ENCODE measurements around the gene HS3ST5. TPM values are rescaled to one million over a fixed set of nuclear protein-coding genes. Genes with fewer than 3 reads are reported as not detected.

Gene HS3ST5
- total and polyA plus RNA-seq, 2 donors from 2014 or later = 0.09 TPM; not detected in 1

DNA sequence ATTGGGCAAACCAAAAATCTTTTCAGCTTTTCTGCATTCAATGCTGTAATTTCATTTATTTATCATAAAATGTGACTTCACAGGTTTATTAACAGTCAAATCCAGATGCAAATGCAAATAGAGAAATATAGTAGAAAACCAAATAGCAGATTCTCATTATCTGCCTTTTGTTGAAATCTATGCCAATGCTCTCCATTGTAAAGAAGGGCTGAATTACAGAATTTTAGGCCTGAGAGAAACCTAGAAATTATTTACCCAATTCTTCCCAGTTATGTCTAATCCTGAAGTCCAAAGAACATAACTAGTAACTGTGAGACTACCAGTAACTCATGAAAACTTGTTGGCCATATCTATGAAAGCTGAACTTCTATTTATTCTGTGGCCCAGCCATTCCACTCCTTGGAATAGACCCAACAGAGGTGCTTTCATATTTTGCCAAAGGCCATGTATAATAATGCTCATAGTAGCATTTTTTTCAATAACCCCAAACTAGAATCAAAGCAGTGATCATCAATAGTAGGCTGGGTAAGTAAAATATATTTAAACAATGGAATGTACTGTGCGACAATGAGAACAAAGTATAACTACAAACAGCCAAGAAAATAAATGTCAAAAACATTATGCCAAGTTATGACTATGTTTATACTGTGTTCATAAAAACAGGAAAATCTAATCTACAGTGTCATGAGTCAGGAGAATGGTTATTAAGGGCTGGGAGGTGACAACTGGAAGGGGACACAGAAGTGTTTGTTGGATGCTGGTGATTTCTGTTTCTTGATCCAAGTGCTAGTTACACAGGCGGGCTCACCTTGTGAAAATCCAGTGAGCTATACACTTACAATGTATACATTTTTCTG is 183.8 kb downstream of the HS3ST5 start:
- FAIRE-seq (peak; percentile 49), DNase-seq (no peak)
- H3K36me3 ChIP-seq (ENCODE audit: control insufficient read depth in 2 of 3, insufficient read depth in 3 of 3, low read length in 3 of 3) = no peaks in the 10 kb centered on the region
- H3K4me3 ChIP-seq (ENCODE audit: low read length in 3 of 3) = no peak overlapping the region
- no peaks in the 10 kb centered on the region for H3K9me3 ChIP-seq (ENCODE audit: control insufficient read depth in 2 of 3, insufficient read depth in 1 of 3, low read length in 3 of 3)
- intact Hi-C loops (cut with DNase I) = no loop called here
- TF ChIP-seq, protein P1, sequence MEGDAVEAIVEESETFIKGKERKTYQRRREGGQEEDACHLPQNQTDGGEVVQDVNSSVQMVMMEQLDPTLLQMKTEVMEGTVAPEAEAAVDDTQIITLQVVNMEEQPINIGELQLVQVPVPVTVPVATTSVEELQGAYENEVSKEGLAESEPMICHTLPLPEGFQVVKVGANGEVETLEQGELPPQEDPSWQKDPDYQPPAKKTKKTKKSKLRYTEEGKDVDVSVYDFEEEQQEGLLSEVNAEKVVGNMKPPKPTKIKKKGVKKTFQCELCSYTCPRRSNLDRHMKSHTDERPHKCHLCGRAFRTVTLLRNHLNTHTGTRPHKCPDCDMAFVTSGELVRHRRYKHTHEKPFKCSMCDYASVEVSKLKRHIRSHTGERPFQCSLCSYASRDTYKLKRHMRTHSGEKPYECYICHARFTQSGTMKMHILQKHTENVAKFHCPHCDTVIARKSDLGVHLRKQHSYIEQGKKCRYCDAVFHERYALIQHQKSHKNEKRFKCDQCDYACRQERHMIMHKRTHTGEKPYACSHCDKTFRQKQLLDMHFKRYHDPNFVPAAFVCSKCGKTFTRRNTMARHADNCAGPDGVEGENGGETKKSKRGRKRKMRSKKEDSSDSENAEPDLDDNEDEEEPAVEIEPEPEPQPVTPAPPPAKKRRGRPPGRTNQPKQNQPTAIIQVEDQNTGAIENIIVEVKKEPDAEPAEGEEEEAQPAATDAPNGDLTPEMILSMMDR (IDR thresholded peaks at IDR 0.05; ENCODE audit: borderline replicate concordance, extremely low read depth, insufficient read depth) = no peak
- H3K27ac ChIP-seq (ENCODE audit: low read depth in 2 of 2, low read length in 2 of 2) = no peak overlapping the region
- no peak overlapping the region for H3K9ac ChIP-seq (ENCODE audit: low read length in 3 of 3)
- H3K27me3 ChIP-seq (ENCODE audit: control insufficient read depth, insufficient read depth, low read length) = no peaks in the 10 kb centered on the region
- no peaks in the 10 kb centered on the region for H3K4me1 ChIP-seq (ENCODE audit: control insufficient read depth in 2 of 3, insufficient read depth in 2 of 3, low read depth in 1 of 3, low read length in 3 of 3)

DNA sequence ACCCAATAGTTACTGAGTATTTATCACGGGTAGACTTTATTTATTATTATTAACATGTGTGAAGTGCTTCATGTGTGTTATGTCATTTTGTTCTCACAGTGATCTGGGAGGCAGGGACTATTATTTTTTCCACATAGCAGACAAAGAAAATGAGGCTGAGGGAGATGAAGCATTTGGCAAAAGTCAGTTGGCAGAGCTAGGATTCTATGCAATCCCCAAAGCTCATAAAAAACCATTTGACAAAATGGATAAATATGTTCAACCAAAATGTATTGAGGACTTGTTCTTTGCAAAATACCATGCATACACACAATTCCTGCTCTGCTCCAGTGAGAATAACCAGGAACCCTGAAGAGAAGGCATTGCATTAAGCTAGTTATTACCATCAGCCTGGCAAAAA is 184.4 kb downstream of the HS3ST5 start:
- Histone ChIP-seq H3K4me3 (ENCODE audit: low read length in 3 of 3) (no peak overlapping the region), H3K9ac (ENCODE audit: low read length in 3 of 3) (no peak overlapping the region), H3K4me1 (ENCODE audit: control insufficient read depth in 2 of 3, insufficient read depth in 2 of 3, low read depth in 1 of 3, low read length in 3 of 3) (no peaks in the 10 kb centered on the region), H3K27me3 (ENCODE audit: control insufficient read depth, insufficient read depth, low read length) (no peaks in the 10 kb centered on the region), H3K27ac (ENCODE audit: low read depth in 2 of 2, low read length in 2 of 2) (no peak overlapping the region), H3K9me3 (ENCODE audit: control insufficient read depth in 2 of 3, insufficient read depth in 1 of 3, low read length in 3 of 3) (no peaks in the 10 kb centered on the region), H3K36me3 (ENCODE audit: control insufficient read depth in 2 of 3, insufficient read depth in 3 of 3, low read length in 3 of 3) (no peaks in the 10 kb centered on the region)
- FAIRE-seq (no peak), DNase-seq (no peak)
- TF ChIP-seq, protein P1 (IDR thresholded peaks at IDR 0.05; ENCODE audit: borderline replicate concordance, extremely low read depth, insufficient read depth) = no peak
- intact Hi-C loops (cut with DNase I) = no loop called here

DNA sequence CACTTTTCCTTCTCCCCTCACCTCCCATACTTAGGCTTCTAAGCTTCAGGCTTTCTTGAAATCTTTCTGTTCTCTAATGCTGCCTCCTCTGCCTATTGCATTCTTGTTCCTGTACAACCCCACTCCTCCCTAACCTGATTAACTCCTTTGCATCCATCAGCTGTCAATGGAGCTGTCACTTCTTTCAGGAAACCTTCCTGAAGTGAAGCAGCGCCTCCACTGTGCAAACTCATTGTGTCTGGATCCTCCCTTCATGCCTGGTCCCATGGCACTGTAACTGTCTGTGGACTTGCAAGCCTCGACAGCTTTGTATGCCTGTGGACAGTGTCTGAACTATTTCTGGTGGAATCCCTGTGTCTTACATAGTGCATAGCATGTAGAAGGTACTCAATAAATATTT is 185.0 kb downstream of the HS3ST5 start:
- Histone ChIP-seq H3K4me3 (ENCODE audit: low read length in 3 of 3) (no peak overlapping the region), H3K36me3 (ENCODE audit: control insufficient read depth in 2 of 3, insufficient read depth in 3 of 3, low read length in 3 of 3) (no peaks in the 10 kb centered on the region), H3K27me3 (ENCODE audit: control insufficient read depth, insufficient read depth, low read length) (no peaks in the 10 kb centered on the region), H3K4me1 (ENCODE audit: control insufficient read depth in 2 of 3, insufficient read depth in 2 of 3, low read depth in 1 of 3, low read length in 3 of 3) (no peaks in the 10 kb centered on the region), H3K9me3 (ENCODE audit: control insufficient read depth in 2 of 3, insufficient read depth in 1 of 3, low read length in 3 of 3) (no peaks in the 10 kb centered on the region), H3K27ac (ENCODE audit: low read depth in 2 of 2, low read length in 2 of 2) (no peak overlapping the region), H3K9ac (ENCODE audit: low read length in 3 of 3) (no peak overlapping the region)
- FAIRE-seq = no peak
- intact Hi-C loops (cut with DNase I) = no loop called here
- DNase-seq = no peak
- TF ChIP-seq, protein P1 (IDR thresholded peaks at IDR 0.05; ENCODE audit: borderline replicate concordance, extremely low read depth, insufficient read depth) = no peak
